Subcutaneous abdominal adipose tissue (tissue), 5 donors: ENCODE results near the gene CD14.
"Not testable (repeated sequence)": the region's sequence is repeated elsewhere in the genome, so short reads cannot be mapped to it uniquely, and the experiment has no call there.

Experiments
- H3K27ac ChIP-seq: one replicate; pipeline ENCODE4 v1.7.0; 2013; ENCODE audit warnings: low read depth, mild to moderate bottlenecking, inconsistent platforms, low read length, moderate library complexity
- H3K27me3 ChIP-seq, 5 donors: one replicate each; pipeline ENCODE4 v1.7.0; 2013; ENCODE audit warnings: low read length in 5 of 5, inconsistent platforms in 1 of 5; ENCODE audit not compliant: control insufficient read depth in 5 of 5, insufficient read depth in 4 of 5
- H3K36me3 ChIP-seq, 5 donors: one replicate each; pipeline ENCODE4 v1.7.0; 2013; ENCODE audit warnings: low read length in 5 of 5; ENCODE audit not compliant: control insufficient read depth in 5 of 5, insufficient read depth in 5 of 5
- H3K4me1 ChIP-seq, 5 donors: one replicate each; pipeline ENCODE4 v1.7.0; 2013; ENCODE audit warnings: low read length in 5 of 5, mild to moderate bottlenecking in 3 of 5, moderate library complexity in 1 of 5; ENCODE audit not compliant: control insufficient read depth in 5 of 5, insufficient read depth in 5 of 5
- H3K4me3 ChIP-seq, 5 donors: one replicate each; pipeline ENCODE4 v1.7.0; 2013; ENCODE audit warnings: low read length in 5 of 5, low read depth in 1 of 5
- H3K9ac ChIP-seq, 5 donors: one replicate each; pipeline ENCODE4 v1.7.0; 2013; ENCODE audit warnings: low read length in 5 of 5, mild to moderate bottlenecking in 4 of 5, moderate library complexity in 3 of 5
- H3K9me3 ChIP-seq, 5 donors: one replicate each; pipeline ENCODE4 v1.7.0; 2013; ENCODE audit warnings: low read length in 5 of 5; ENCODE audit not compliant: control insufficient read depth in 5 of 5
- donor health status: healthy.
- donor health status: healthy.
- donor health status: healthy.
- donor health status: healthy.
- donor health status: healthy.

Gene CD14

DNA sequence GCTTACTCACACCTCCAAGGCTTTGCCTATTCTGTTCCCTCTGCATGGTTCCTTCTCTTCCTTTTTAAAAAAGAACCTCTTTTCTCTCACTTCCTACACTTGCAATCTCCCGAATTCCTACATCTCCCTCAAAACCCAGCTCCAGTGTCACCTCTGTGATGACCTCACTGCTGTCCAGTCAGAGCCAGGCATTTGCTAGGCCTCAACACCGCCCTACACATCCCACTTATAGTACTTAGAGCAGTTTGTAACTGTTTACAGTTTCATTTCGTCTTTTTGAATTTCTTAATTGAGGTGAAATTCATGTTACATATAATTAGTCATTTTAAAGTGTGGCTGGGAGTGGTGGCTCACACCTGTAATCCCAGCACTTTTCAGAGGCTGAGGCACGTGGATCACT, 30.8 kb downstream of the CD14 start:
- Histone ChIP-seq H3K9me3 (no peaks in the 10 kb centered on the region), H3K27me3 (no peaks in the 10 kb centered on the region), H3K4me3 (no peak overlapping the region), H3K9ac (peak overlapping the region in 2 of 5 donors; percentile 4 to 41), H3K4me1 (peaks cover 0 to 8% (median 6%) of the 10 kb centered on the region in 5 donors), H3K36me3 (no peaks in the 10 kb centered on the region), H3K27ac (peak overlapping the region; percentile 67)

DNA sequence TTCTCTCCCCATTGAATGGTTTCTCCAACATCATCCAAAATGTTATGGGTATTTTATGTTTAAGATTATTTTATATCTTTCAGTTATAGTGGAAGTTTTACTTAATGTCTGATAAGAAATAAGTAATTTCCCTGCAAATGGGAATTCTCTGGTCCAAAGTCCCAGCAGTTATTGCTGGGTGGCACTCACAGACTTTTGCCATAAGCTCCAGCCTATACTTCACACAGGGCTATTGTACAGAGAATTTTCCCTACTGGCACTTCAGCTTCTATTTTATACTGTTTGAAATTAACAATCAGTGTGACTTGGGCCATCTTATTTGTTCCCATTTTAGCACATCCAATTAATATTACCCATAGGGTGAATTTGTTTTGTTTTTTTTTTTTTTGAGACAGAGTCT, 32.9 kb downstream of the CD14 start:
- peaks cover 2 to 26% (median 15%) of the 10 kb centered on the region in 5 donors for H3K4me1 ChIP-seq
- no peak overlapping the region for H3K9ac ChIP-seq
- no peak overlapping the region for H3K4me3 ChIP-seq
- H3K9me3 ChIP-seq, result no peaks in the 10 kb centered on the region
- H3K27ac ChIP-seq, result no peak overlapping the region
- no peaks in the 10 kb centered on the region for H3K36me3 ChIP-seq
- H3K27me3 ChIP-seq, result no peaks in the 10 kb centered on the region

DNA sequence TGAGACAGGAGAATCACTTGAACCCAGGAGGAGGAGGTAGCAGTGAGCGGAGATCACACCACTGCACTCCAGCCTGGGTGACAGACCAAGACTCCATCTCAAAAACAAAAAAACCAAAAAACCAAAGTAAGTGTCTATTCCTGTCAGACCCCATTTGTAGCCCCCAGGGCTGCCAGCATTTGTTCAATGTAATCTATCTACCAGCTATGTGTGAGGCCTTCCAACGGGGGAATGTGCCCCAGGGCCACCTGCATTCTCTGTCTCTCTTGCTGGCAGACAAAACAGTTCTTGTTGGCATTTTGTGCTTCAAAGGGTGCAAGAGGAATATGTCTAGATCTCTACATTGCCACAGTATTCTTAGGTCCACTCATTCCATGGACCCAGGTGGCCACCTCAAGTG, 34.1 kb downstream of the CD14 start:
- no peaks in the 10 kb centered on the region for H3K27me3 ChIP-seq
- no peaks in the 10 kb centered on the region for H3K36me3 ChIP-seq
- no peaks in the 10 kb centered on the region for H3K9me3 ChIP-seq
- H3K27ac ChIP-seq, result no peak overlapping the region
- H3K4me1 ChIP-seq, result peaks cover 2 to 37% (median 18%) of the 10 kb centered on the region in 5 donors
- H3K9ac ChIP-seq, result no peak overlapping the region
- no peak overlapping the region for H3K4me3 ChIP-seq

DNA sequence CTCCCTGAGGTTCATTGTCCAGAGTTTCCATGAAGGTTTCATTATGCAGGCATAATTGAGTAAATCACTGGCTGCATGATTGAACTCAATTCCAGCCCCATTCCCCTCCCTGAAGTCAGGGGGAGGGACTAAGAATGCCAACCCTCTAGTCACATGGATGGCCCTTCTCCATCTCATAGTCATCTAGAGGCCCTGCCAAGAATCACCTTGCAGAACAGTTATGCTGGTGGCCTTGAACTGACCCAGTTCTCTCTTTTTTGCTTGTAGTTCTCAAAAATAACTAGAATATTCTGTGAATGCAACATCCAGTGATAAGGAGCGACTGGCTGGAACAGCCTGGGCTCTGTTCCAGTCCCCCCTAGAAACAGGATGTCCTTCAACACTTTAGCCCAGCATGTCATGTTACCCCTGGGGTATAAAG, 36.6 kb downstream of the CD14 start:
- Histone ChIP-seq H3K27ac (no peak overlapping the region), H3K36me3 (no peaks in the 10 kb centered on the region), H3K27me3 (no peaks in the 10 kb centered on the region), H3K9ac (peak overlapping the region in 1 of 5 donors; percentile 4), H3K4me3 (no peak overlapping the region), H3K9me3 (no peaks in the 10 kb centered on the region), H3K4me1 (peaks cover 2 to 37% (median 18%) of the 10 kb centered on the region in 5 donors)

DNA sequence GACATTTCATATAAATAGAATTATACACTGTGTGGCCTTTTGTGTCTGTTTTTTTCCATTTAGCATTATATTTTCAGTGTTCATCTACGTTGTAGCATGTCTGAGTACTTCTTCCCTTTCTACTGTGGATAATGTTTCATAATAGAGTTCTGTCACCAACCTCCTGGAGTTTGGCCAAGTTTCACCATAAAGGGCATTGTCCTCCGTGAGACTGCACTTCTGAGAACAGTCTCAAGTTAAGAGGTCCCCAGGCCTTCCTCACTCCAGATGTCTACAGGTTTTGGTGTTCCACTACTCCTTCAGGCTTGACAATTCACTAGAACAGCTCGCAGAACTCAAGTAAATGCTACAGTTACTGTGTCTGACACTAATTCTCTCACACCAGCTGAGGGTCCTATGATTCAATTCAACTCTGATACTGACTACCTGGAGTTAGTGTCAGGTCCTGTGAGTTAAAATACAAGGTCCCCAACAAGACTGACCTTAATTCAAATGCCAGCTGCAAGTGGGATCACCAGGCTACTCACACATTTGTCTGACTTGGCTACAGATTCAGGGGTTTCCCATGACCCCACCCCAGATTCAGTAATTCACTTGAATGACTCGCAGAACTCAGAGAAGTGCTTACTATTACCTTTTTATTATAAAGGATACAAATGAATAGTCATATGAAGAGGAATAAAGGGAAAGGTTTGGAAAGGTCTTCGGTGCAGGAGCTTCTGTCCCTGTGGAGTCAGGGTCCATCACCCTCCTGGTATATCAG, 37.3 kb downstream of the CD14 start:
- Histone ChIP-seq H3K27me3 (no peaks in the 10 kb centered on the region), H3K36me3 (no peaks in the 10 kb centered on the region), H3K4me1 (peaks cover 2 to 43% (median 18%) of the 10 kb centered on the region in 5 donors), H3K4me3 (no peak overlapping the region), H3K27ac (no peak overlapping the region), H3K9ac (peak overlapping the region in 1 of 5 donors; percentile 4), H3K9me3 (no peaks in the 10 kb centered on the region)

DNA sequence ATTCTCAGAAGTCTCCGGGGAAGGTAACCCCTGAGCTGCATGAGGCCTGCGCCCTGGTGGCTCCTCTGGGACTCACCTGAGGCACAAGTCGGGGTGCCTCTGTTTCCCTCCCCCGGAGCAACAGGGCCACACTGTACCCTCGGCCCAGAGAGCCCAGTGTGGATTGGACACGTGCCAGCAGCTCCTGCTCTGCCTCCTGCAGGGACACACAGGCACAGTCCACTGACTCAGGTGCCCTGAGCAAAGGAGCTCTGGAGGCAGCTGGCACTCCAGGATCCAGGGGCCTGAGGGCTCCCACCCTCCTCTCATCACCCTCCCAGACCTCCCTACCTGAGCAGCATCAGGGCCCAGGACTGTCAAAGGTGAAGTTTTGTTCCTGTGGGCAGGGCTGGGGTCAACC, 38.8 kb downstream of the CD14 start:
- Histone ChIP-seq H3K27ac (no peak overlapping the region), H3K9me3 (no peaks in the 10 kb centered on the region), H3K9ac (no peak overlapping the region), H3K4me1 (peaks cover 2 to 53% (median 24%) of the 10 kb centered on the region in 5 donors), H3K27me3 (no peaks in the 10 kb centered on the region), H3K36me3 (no peaks in the 10 kb centered on the region), H3K4me3 (no peak overlapping the region)

DNA sequence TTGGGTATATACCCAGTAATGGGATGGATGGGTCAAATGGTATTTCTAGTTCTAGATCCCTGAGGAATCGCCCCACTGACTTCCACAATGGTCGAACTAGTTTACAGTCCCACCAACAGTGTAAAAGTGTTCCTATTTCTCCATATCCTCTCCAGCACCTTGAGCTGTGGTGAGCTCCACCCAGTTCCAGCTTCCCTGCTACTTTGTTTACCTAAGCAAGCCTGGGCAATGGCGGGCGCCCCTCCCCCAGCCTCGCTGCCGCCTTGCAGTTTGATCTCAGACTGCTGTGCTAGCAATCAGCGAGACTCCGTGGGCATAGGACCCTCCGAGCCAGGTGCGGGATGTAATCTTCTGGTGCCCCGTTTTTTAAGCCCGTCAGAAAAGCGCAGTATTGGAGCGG, 39.9 kb downstream of the CD14 start:
- not testable (repeated sequence) for H3K27ac ChIP-seq, H3K4me3 ChIP-seq, H3K36me3 ChIP-seq, H3K9ac ChIP-seq, H3K9me3 ChIP-seq, H3K27me3 ChIP-seq
- H3K4me1 ChIP-seq, result peaks cover 2 to 62% (median 27%) of the 10 kb centered on the region in 5 donors

DNA sequence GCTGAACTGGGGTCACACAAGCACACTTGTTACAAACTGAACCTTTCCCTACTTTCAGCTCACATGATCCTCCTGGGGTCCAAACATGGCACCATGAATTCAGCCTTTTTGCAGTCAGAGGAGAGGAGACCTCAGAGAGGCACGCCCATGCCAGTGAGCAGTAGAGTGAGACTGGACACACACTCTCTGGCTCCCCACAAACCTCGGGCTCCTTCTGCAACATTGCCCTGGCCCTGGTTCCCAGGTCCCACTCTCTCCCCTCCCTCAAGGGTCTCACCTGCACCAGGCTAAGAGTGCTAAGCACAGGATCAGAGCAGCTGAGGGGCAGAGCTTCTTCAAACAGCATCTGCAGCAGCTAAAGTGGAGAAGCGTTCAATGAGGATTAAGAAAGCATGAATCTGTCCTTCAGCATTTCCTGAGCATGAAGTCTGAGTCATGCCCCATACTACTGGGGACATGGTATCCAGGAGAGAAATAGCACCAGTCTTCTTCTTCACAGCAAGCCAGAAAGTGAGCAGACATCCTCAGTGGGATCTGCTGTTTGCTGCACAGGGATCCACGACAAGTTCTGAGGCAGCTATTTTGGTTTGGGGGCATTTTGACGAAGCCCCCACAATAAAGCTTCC, 41.1 kb downstream of the CD14 start:
- peak overlapping the region in 1 of 5 donors; percentile 5 for H3K4me3 ChIP-seq
- H3K27ac ChIP-seq, result no peak overlapping the region
- no peaks in the 10 kb centered on the region for H3K36me3 ChIP-seq

DNA sequence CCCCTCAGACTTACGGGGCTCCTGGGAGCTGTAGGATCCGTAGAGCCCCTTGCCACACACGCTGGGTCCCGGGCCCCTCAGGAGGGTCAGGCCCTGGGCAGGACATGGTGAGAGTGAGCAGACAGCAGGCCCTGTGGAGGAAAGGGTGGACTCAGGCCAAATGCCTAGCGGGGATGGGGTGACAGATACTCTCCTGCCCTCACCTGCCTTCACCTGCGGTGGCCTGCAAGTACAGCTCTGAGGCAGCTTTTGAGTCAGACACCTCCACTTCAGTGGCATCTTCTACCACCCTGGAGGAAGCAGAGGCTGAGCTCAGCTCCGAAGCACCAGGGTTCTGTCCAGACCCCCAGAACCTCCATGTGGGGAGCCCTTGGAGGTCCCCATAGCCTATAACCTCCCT, 42.1 kb downstream of the CD14 start:
- Histone ChIP-seq H3K36me3 (no peaks in the 10 kb centered on the region), H3K9ac (peak overlapping the region in 1 of 5 donors; percentile 17), H3K27ac (no peak overlapping the region), H3K9me3 (no peaks in the 10 kb centered on the region), H3K4me1 (peaks cover 2 to 52% (median 19%) of the 10 kb centered on the region in 5 donors), H3K4me3 (no peak overlapping the region), H3K27me3 (no peaks in the 10 kb centered on the region)

More for the DNA sequence above, 41.1 kb downstream of the CD14 start:
- Histone ChIP-seq H3K9ac (no peak overlapping the region), H3K27me3 (no peaks in the 10 kb centered on the region), H3K4me1 (peaks cover 2 to 62% (median 27%) of the 10 kb centered on the region in 5 donors), H3K9me3 (no peaks in the 10 kb centered on the region)

DNA sequence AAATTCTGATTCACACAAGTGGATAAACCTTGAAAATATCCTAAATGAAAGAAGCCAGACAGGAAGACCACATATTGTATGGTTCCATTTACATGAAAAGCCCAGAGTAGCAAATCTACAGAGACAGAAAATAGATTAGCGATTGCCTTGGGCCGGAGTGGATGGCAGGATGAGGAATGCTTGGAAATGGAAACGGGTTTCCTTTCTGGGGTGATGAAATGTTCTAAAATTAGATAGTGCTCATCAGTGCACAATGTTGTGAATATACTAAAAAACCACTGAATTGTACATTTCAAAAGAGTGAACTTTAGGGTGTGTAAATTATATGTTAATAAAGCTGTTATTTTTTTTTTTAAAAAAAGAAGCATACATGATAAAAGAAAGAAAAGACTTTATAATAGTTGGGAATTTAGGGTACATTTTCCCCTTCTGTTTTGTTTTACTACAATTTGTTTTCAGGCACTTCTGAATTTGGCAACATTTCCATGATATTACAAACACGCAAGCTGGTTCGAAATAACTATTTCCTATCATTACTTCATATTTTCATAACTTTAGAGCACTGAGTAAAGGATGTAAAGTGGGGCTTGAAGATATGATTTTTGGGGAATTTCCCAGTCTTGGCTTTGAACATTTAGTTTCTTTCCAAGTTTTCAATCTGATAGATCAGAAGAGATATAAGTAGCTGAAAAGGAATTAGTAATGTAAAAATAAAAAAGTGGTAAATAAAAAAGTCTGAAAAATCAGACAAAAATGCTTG, 44.5 kb downstream of the CD14 start:
- Histone ChIP-seq H3K36me3 (no peaks in the 10 kb centered on the region), H3K4me1 (peaks cover 0 to 34% (median 14%) of the 10 kb centered on the region in 5 donors), H3K9me3 (no peaks in the 10 kb centered on the region), H3K27ac (peak overlapping the region; percentile 85), H3K4me3 (no peak overlapping the region), H3K27me3 (no peaks in the 10 kb centered on the region), H3K9ac (peak overlapping the region in 3 of 5 donors; percentile 12 to 54 (median 14))
